Daoy (cell line): ENCODE measurements around the gene PLEKHM3. TPM values are rescaled to one million over a fixed set of nuclear protein-coding genes. Genes with fewer than 3 reads are reported as not detected.

ENCODE experiments used
- DNase-seq: peaks from one replicate; pipeline ENCODE4 v3.0.0-alpha.2; 2015; ENCODE audit warnings: low read depth
- total RNA-seq: library from RNA; depleted of rRNA; stranded (reverse); fragments of >200 nt; shearing (Covaris generic); gene quantifications from 2 replicates; pipeline ENCODE4 v1.2.3, GENCODE V29; 2014; rRNA removed

PLEKHM3 gene, protein sequence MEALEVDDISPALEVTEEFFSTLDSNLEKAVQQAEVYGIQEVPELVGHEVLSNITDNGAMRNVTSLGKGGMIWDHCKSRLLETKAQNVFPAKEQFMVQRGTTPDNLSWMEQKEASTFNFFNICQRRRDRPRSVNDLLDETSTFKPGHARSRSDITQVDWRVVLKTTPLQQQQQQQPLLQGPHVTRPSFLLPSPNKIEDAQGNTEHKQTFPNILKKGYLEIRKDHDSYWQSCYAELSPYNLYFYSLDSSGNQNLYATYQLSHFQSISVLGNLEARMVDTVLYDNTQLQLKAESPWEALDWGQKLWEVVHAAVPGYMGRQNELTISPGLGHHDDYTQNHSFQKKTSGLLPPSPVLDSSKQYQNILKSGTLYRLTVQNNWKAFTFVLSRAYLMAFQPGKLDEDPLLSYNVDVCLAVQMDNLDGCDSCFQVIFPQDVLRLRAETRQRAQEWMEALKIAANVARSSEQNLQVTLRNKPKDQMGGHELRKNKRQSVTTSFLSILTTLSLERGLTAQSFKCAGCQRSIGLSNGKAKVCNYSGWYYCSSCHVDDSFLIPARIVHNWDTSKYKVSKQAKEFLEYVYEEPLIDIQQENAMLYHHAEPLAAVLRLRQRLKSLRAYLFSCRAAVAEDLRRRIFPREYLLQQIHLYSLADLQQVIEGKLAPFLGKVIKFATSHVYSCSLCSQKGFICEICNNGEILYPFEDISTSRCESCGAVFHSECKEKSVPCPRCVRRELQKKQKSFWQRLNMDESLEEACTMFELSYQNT
- total RNA-seq, result 6.2 and 6.4 TPM in 2 replicates

DNA sequence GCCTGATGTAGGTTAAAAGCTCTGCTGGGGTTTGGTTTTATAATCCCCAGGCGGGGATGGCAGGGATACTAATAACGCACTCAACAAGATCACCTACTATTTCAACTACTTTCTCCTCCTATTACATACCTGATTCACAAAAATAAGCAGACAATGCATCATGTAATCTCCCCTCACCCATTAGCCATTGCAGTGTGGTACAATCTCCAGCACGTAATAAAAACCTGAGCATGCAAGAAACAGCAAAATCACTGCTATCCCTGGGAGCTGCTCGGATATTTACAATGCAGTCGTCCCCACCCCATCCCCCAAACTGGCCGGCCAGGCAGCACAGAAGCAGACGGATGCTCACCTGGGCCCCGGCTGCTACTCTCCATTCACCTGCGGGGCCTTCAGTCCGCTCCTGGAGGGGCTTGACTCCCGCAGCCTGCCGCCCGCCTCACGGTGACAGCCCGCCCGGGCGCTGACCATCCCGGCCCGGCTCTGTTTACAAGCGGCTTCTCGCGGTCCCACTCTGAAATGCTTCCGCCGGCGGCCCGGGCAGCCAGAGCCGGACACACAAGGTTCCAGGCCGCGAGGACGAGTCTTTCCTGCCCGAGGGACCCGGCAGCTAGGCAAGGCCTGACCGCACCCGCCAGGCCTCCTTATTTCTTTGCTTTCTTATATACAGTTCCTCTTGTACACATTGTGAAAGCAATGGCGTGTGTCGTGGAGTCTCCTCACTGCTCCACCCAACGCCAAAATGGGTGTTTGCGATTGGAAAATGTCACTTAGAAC is at the start of gene PLEKHM3:
Gene PLEKHM3, minus strand, starts transcription at position 491 of the 777 bp plus-strand sequence. CDS start 23,888 bp downstream, outside the sequence.
- DNase-seq, result peak; percentile 82

DNA sequence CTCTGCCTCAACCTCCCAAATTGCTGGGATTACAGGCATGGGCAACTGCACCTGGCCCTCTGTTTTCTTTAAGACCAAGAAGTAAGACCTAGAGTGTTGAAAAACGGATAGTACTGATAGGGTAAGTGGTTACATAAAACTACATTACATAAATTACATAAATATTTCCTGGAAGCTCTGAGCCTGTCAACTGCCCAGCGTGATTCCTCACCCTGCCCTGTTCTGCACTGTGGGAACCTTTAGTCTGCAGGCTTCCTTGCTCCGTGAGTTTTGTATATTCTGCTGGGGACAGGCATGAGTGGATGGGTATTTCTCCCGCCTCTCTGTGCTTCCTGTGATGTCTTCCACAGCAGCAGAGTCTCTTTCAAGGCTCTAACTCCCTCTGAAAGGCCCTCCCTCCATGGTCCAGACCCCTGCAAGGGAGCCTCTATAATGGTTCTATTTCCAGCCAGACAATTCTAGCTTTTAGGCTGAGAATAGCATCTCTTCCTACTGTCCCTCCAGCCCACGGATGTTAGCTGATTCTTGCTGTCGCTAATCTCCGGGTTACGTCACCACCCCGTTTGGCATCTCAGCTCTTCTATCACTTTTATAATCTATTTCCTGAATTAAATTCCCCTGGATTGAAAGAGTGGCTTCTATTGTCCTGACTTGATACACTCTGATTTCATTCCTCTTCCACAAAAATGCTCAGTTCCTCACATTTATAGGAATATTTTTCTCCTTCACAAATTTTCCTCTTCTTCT is 49.5 kb upstream of the PLEKHM3 start:
- DNase-seq, result no peak

DNA sequence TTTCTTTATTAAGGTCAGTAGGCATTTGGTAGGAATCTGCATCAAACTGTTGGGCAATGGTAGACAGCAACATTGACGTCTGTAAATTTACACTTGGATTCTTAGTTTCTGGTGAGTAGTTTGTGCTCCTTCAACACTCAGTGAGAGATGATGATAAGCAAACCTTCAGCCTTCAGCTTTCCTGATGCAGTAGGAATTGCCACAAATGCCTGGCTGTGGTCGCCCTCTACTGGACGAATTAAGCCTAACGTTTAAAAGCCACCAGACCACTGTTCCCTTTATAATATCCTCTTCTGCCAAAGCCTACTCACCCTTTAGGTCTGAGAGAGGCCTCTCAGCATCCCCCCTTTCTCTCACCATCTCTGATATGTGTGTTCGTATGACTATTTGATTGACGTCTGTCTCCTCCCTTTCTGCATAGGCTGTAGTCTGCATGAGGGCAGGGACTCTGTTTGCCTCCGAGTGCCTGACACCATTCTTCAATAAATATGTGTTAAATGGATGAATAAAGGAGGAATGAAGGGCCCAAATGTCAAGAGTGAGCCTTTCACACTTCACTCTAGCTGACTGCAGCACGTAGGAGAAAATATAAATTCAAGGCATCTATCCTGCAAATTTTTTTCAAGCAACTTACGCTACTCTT is 47.0 kb upstream of the PLEKHM3 start:
- peak; percentile 63 for DNase-seq

DNA sequence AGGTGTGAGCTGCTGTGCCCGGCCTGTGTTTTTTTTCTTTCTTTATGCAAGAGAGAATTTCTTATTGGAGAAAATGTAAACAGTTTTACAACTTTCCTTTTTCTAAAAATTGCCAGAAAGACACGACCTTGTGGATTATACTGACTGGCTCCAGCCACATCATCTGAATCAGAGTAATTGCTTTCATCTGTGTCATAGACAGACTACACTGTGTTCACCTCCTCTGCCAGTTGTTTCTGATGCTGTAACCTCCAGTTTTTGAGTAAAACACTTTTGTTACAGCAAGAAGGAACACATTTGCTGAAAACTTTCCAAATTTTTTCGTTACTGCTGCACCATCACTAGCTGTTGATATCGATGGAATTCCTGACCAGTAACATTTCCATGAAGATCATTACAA is 43.9 kb upstream of the PLEKHM3 start:
- DNase-seq, result no peak

DNA sequence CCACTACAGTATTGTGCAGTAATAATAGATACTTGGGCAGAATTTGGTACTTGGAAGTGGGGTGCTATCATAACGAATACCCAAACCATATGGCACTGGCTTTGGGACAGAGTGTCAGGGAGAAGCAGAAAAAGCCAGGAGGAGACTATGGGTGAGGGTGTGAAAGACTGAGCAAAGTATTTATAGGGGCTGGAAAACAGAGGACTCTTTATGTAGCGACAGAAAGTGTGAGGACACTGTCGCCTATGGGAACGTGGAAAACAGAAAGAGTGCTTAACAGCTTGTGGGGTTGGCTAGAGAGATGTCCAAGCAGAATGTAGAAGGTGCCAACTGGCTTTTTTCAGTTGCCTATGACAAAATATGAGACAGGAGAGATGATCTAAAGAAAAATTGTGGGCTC is 40.7 kb upstream of the PLEKHM3 start:
- no peak for DNase-seq

DNA sequence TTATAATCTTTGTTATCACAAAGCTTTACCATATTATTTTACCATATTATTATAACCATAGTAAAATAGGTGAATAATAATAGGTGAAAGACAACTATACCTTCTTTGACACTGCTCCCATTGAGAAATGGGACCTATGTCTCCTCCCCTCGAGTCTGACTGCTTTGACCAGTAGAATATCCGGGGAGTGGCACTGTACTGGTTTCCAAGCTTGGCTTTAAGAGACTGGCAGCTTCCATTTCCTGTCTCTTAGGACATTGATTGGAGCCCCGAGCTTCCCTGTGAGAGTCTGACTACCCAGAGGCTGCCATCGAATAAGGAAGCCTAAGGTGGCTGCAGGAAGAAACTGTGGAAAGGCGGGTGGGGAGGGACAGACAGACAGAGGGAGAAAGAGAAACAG is 40.1 kb upstream of the PLEKHM3 start:
- peak; percentile 9 for DNase-seq

DNA sequence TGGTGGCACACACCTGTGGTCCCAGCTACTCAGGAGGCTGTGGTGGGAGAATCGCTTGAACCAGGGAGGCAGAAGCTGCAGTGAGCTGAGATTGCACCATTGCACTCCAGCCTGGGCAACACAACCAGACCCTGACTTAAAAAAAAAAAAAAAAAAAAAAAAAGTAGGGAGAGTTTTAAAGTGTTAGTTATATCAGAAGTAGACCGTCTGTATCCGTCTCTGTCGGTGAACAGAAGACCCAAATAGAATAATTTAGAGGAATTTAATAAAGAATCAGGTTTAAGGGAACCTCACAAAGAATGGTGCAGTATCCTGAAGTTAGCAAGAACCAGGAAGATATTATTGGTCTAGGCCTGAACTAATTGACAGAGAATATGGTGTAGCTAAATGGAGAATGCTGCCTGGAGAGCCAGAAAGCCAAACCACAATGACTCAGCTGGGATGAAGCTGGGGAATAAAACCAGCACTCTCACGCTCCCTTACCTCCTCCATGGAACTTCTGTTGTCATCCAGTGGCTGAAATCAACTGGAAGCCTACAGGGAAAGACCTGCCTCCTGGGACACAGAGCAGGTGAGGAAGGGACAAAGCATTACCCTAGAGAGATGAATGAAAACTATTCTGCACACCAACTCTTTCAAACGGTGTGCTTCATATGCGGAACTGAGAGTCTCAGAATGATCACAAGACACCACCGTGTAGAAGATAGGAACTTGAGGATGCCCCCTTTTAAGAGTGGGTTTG is 39.1 kb upstream of the PLEKHM3 start:
- peak; percentile 93 for DNase-seq

DNA sequence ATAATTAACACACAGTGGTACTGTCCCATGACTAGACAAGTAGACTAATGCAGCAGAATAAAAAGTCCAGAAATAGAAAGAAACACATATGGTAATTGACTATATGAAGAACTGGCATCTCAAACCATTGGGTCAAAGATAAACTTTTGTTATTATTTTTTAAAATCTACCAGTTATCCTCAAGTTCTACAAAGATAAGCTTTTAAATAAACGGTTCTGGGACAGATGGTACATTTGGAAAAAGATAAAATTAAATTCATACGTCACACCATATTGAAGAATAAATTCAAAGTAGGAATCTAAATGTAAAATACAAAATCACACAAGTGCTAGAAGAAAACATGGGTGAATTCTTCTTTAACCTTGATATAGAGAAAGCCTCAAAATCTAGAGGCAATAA is 37.6 kb upstream of the PLEKHM3 start:
- no peak for DNase-seq

DNA sequence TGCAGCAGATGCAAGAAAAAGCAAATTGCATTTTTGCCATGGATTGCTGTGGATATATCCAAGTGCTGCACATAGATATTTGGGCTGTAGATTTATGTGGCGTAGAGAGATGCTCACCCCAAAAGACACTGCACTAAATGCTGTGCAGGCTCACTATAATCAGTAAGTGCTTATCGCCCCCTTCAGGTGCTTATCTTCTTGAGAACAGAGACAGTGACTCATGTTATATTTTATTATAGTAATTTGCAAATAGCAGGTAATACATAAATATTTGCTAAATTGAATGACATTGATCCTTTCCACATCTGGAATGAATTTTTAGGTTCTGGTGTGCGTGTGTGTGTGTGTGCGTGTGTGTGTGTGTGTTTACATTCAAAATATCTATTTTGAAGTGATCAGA is 36.8 kb upstream of the PLEKHM3 start:
- DNase-seq, result peak; percentile 29

DNA sequence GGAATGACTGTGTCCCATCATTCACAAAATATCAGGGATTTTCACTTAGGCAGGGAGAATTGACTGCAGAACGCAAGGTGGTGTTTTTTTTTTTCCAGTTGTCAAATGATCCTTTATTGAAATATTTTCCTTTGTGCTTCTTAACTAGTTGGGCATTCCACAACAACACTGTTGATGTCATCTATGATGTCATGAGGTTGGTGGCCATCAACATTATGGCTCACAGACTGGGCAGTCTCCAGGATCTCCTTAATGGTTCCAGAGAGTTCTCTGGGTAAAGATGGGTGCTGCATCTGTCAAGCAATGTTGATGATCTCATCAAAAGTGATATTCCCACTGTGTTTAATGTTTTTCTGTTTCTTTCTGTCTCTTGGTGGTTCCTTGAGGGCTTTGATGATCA is 31.8 kb upstream of the PLEKHM3 start:
- no peak for DNase-seq

DNA sequence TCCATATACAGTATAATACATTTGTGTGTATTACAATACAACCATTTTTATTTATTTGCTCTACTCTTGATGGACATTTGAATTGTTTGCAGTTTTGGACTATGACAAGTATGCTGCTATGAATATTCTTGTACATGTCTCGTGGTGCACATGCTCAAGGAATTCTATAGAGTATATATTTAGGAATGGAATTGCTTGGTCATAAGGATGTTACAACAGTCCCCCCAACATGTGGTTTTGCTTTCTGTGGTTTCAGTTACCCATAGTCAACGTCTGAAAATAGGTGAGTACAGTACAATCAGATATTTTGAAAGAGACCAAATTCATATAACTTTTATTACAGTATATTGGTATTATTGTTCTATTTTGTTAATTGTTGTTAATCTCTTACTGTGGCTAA is 24.1 kb upstream of the PLEKHM3 start:
- DNase-seq, result no peak

DNA sequence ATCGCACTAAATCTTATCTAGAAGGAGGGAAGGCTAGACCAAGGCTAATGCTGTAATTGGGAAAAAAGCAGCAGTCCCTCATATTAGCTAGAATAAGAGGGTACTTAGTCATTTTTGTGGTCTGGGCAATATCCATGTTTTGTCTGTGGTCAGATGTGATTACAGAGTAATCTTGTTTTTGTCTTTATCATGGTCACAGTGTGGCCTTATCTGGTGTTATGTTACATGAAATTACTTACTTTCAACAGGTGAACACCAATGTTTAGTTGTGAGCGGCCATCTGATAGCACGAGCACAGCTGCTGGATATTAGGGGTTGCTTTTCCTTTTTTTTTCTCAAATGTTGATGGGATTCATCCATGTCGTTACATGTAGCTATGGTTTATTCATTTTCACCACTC is 23.7 kb upstream of the PLEKHM3 start:
- no peak for DNase-seq

DNA sequence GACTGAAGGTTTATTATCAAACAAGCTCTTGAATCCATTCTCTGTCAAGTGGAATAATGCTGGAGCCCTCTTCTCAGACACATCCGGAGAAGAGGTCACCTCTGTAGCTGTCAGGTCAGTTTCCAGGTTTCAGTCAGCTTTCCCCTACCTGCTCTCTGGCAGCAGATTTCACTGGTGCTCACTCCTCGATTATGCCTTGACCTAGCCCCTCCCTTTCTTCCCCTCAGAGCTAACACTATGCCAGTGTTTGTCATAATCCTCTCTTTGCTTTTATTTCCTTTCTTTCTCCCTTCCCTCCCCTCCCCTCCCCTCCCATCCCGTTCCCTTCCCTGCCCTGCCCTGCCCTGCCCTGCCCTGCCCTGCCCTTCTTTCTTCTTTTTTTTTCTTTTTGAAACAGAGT is 22.5 kb upstream of the PLEKHM3 start:
- no peak for DNase-seq

DNA sequence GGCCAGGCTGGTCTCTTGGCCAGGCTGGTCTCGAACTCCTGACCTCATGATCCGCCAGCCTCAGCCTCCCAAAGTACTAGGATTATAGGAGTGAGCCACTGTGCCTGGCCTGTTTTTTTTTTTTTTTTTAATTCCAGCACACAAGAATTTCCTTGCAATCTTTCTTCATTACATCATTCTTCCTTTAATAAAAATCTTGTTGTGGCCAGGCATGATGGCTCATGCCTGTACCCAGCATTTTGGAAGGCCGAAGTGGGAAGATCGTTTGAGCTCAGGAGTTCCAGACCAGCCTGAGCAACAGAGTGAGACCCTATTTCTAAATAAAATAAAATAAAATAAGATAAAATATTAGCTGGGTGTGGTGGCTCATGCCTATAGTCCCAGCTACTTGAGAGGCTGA is 21.4 kb upstream of the PLEKHM3 start:
- DNase-seq, result no peak

DNA sequence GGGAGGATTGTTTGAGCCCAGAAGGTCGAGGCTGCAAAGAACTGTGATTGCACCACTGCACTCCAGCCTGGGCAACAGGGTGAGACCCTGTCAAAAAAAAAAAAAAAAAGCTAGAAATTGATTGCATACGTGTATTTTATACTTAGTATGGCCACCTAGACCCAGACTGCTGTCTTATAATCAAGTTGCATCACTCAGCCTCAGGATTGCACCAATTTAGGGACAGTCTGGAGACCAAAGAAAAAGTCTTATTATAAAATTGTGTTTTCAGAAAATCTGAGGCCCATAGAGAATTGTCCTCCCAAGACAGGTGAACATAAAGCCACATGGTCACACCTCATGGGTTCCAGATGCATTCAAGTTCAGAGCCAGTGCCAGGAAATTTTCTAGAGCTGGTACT is 17.1 kb upstream of the PLEKHM3 start:
- DNase-seq, result no peak

DNA sequence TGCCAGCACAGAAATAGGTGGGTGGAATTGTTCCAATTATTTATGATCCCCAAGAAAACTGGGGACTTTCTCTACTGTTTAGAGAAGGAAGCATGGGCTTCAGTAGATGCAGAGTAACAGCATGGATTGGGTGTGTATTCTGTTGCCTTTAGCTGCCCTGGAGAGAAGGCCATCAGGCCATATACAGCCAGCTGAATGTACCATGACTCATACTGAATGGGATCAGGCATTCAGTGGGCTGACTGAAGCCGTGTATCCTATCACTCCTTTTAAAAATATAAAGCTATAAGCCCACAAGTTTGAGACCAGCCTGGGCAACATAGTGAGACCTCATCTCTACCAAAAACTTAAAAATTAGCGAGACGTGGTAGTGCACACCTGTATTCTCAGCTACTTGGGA is 16.7 kb upstream of the PLEKHM3 start:
- DNase-seq, result no peak

DNA sequence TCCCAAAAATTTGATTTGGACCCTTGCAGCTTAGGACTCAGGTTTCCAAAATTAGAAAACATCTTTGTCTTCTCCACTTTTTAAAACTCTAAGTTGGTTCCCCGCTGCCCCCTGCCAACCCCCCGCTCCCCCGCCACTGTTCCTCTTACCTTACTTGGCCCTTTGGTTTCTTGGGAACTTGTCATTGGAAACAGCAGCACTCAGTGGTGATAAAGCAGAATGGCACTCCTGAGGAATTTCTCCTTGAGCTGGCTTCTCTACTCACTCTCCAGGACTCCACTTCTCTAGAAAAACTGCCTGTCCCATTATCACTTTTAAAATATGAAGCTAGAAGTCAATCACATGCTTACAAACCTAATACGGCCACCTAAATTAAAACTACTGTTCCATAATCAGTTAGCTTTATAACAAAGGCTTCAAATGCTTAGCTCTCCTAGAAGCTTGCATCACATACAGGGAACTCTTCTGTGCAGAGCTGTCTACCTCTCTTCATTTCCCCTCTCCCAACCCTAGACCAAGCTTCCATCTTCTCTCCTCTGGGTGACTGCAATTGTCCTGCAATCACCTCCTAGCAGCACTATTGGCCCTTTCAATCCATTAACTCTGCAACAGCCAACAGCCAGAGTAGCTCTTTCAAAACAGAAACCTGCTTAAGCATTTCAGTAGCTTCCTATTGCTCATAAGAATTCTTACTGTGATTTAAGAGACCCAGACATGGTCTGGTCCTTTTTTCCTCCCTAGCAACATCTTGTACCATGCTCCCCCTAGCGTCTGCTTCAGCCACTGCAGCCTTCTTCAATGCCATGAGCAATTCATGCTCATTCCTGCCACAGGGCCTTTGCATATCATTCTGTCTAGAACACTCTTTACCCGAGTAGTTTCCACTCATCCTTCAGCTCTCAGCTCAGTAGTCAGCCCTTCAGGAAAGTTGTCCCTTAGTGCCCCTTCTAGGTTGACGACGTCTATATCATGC is 15.2 kb upstream of the PLEKHM3 start:
- DNase-seq, result peak; percentile 68

DNA sequence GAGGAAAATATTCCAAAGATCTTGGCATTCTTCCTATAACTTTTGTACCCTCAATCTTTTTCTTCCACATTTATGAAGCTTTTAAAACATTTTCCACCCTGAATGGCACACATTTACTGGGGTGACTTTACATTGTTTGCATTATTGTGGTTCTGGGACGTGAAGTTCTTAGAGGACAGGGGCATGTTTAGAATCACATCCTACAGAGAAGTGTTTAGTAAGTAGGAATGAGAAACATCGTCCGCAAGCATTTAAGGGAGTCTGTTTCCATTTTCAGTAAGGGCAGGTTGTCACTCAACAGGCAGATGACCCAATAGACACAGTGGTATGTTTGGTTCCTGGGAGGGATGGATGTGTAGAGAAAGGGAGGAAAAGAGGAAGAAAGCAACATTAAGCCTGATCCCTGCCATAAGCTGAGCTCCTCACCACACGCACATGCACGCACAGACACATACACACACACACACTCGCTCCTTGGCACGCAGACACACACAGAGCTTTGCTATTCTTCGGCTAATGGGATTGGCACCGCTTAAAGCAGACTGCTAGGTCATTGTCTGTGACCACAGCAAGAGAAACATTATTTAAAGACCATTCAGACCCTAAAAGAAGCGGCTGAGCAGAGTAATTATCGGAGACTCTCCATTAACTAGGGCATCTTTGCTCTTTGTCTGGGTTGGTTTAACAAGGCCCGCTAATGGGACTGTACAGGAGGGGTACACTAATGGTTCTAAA is 14.2 kb upstream of the PLEKHM3 start:
- DNase-seq, result no peak
